GM12864 (cell line): ENCODE measurements around the gene RC3H1.
A peak's percentile ranks its signal among the peaks of the same experiment; 100 is the strongest.

ENCODE experiments used
- DNase-seq: peaks from one replicate; pipeline ENCODE4 v3.0.0-alpha.2; 2011; ENCODE audit warnings: low read depth
- H3K4me3 ChIP-seq: 2 replicates; pipeline ENCODE4 v1.5.1; 2011; ENCODE audit warnings: mild to moderate bottlenecking, low read depth, low read length, control low read depth
- CTCF ChIP-seq: IDR thresholded peaks from 2 replicates; pipeline ENCODE4 v1.5.1; 2011; ENCODE audit warnings: low read depth, mild to moderate bottlenecking, moderate library complexity, low read length, control low read depth, inconsistent platforms; ENCODE audit errors: missing control alignments

The RC3H1 gene

GRCh38 chr1:173914366-173914871 is 107.7 kb downstream of the RC3H1 start:
- H3K4me3 ChIP-seq = no peak overlapping the region
- no peak for DNase-seq
- TF ChIP-seq CTCF = peak; percentile 87

GRCh38 chr1:173913111-173913510 is 109.0 kb downstream of the RC3H1 start:
- no peak for DNase-seq
- no peak overlapping the region for H3K4me3 ChIP-seq
- TF ChIP-seq CTCF = no peak

- H3K4me3 ChIP-seq = no peak overlapping the region
- DNase-seq = no peak
- no peak for TF ChIP-seq CTCF
Observed at GRCh38 chr1:173903827-173904531, 118.2 kb downstream of the RC3H1 start.

- DNase-seq = no peak
- no peak overlapping the region for H3K4me3 ChIP-seq
- TF ChIP-seq CTCF = no peak
Observed at GRCh38 chr1:173900992-173901391, 121.2 kb downstream of the RC3H1 start.

- no peak for DNase-seq
- no peak overlapping the region for H3K4me3 ChIP-seq
- no peak for TF ChIP-seq CTCF
Observed at GRCh38 chr1:173900427-173900826, 121.7 kb downstream of the RC3H1 start.

GRCh38 chr1:173894189-173894588 is 128.0 kb downstream of the RC3H1 start:
- no peak for TF ChIP-seq CTCF
- DNase-seq = no peak
- H3K4me3 ChIP-seq = no peak overlapping the region

- H3K4me3 ChIP-seq = no peak overlapping the region
- no peak for DNase-seq
- no peak for TF ChIP-seq CTCF
Observed at GRCh38 chr1:173893611-173894010, 128.5 kb downstream of the RC3H1 start.
